CD4-positive, alpha-beta T cell treated with Interleukin-21 for 1 hour (primary cell): ENCODE data around the gene UBR7.
"Not testable (repeated sequence)": the region's sequence is repeated elsewhere in the genome, so short reads cannot be mapped to it uniquely, and the experiment has no call there.

Source experiments
- DNase-seq: peaks from one replicate; pipeline ENCODE4 v3.0.0-alpha.2; 2020

Gene UBR7

GRCh38 chr14:93206793-93207467, at the start of gene UBR7, which contains the start of gene GON7:
TSS of gene UBR7 (plus strand) at chr14:93207256. CDS start at chr14:93207292, 36 bp downstream.
TSS of gene GON7 (minus strand) at chr14:93207065. CDS start at chr14:93207037, 28 bp downstream.
- DNase-seq: peak; percentile 89

GRCh38 chr14:93158349-93158748, 48.7 kb upstream of the UBR7 start:
- not testable (repeated sequence) for DNase-seq

- not testable (repeated sequence) for DNase-seq
These were observed 47.3 kb upstream of the UBR7 start for GRCh38 chr14:93159625-93160352.

GRCh38 chr14:93160353-93160801, 46.7 kb upstream of the UBR7 start:
- DNase-seq: no peak

- no peak for DNase-seq
These were observed 45.6 kb upstream of the UBR7 start for GRCh38 chr14:93161411-93161940.

GRCh38 chr14:93163564-93163963, 43.5 kb upstream of the UBR7 start:
- no peak for DNase-seq

GRCh38 chr14:93165271-93166265, 41.5 kb upstream of the UBR7 start:
- not testable (repeated sequence) for DNase-seq

GRCh38 chr14:93168610-93169009, 38.4 kb upstream of the UBR7 start:
- not testable (repeated sequence) for DNase-seq

- DNase-seq: not testable (repeated sequence)
These were observed 37.4 kb upstream of the UBR7 start for GRCh38 chr14:93169619-93170018.

GRCh38 chr14:93170141-93170540, 36.9 kb upstream of the UBR7 start:
- not testable (repeated sequence) for DNase-seq

- DNase-seq: no peak
These were observed 35.7 kb upstream of the UBR7 start for GRCh38 chr14:93171376-93171775.

- no peak for DNase-seq
These were observed 33.1 kb upstream of the UBR7 start for GRCh38 chr14:93173943-93174395.

- DNase-seq: not testable (repeated sequence)
These were observed 32.3 kb upstream of the UBR7 start for GRCh38 chr14:93174731-93175130.

GRCh38 chr14:93175492-93175891, 31.6 kb upstream of the UBR7 start:
- DNase-seq: no peak

GRCh38 chr14:93183596-93184317, 23.3 kb upstream of the UBR7 start:
- DNase-seq: no peak

- DNase-seq: peak; percentile 94
These were observed 22.4 kb upstream of the UBR7 start, which contains the start of the genes LYSET and MOAP1 for GRCh38 chr14:93184391-93185348. TSS of gene LYSET (plus strand) at chr14:93185317. CDS start at chr14:93185406, 89 bp downstream. TSS of gene MOAP1 (minus strand) at chr14:93184897. CDS start at chr14:93184242, 655 bp downstream.

GRCh38 chr14:93185349-93185720, 21.7 kb upstream of the UBR7 start:
- DNase-seq: no peak

- DNase-seq: no peak
These were observed 20.6 kb upstream of the UBR7 start for GRCh38 chr14:93186466-93186865.

GRCh38 chr14:93186956-93187355, 20.1 kb upstream of the UBR7 start:
- no peak for DNase-seq

- no peak for DNase-seq
These were observed 11.6 kb upstream of the UBR7 start for GRCh38 chr14:93195316-93195999.
